ENCODE results near the gene MYH7. TPM values are rescaled to one million over a fixed set of nuclear protein-coding genes. Genes with fewer than 3 reads are reported as not detected.
"Not testable (repeated sequence)": the region's sequence is repeated elsewhere in the genome, so short reads cannot be mapped to it uniquely, and the experiment has no call there.

MYH7 gene
- total RNA-seq, 1 donor from 2014 or later, result 14,853 TPM

GRCh38 chr14:23425169-23425568 is 10.3 kb downstream of the MYH7 start:
- H3K9me3 ChIP-seq (replicated peaks), result no peaks in the 10 kb centered on the region
- intact Hi-C loops (cut with micrococcal nuclease), result no loop called here
- DNase-seq, result no peak
- H3K4me1 ChIP-seq, result peaks cover 12% of the 10 kb centered on the region
- H3K27me3 ChIP-seq (ENCODE audit: low read depth), result no peaks in the 10 kb centered on the region
- no peak overlapping the region for H3K4me3 ChIP-seq
- no peak overlapping the region for H3K27ac ChIP-seq (replicated peaks)
- H3K36me3 ChIP-seq, result peaks cover 43% of the 10 kb centered on the region
- TF ChIP-seq CTCF (IDR thresholded peaks at IDR 0.05; ENCODE audit: borderline replicate concordance), result no peak

- no peaks in the 10 kb centered on the region for H3K9me3 ChIP-seq (replicated peaks)
- intact Hi-C loops (cut with micrococcal nuclease), result no loop called here
- H3K36me3 ChIP-seq, result peaks cover 46% of the 10 kb centered on the region
- no peak for DNase-seq
- no peak overlapping the region for H3K4me3 ChIP-seq
- H3K27ac ChIP-seq (replicated peaks), result no peak overlapping the region
- no peak for TF ChIP-seq CTCF (IDR thresholded peaks at IDR 0.05; ENCODE audit: borderline replicate concordance)
- H3K4me1 ChIP-seq, result peaks cover 12% of the 10 kb centered on the region
- H3K27me3 ChIP-seq (ENCODE audit: low read depth), result no peaks in the 10 kb centered on the region
Measured at GRCh38 chr14:23423657-23424056, 11.8 kb downstream of the MYH7 start.

- H3K9me3 ChIP-seq (replicated peaks), result no peaks in the 10 kb centered on the region
- peak overlapping the region; percentile 68 for H3K27ac ChIP-seq (replicated peaks)
- no peak for DNase-seq
- no peak overlapping the region for H3K4me3 ChIP-seq
- no peak for TF ChIP-seq CTCF (IDR thresholded peaks at IDR 0.05; ENCODE audit: borderline replicate concordance)
- no peaks in the 10 kb centered on the region for H3K27me3 ChIP-seq (ENCODE audit: low read depth)
- H3K36me3 ChIP-seq, result peaks cover 63% of the 10 kb centered on the region
- intact Hi-C loops (cut with micrococcal nuclease), result no loop called here
- peaks cover 12% of the 10 kb centered on the region for H3K4me1 ChIP-seq
Measured at GRCh38 chr14:23421594-23421993, 13.9 kb downstream of the MYH7 start.

- H3K9me3 ChIP-seq (replicated peaks); H3K27me3 ChIP-seq (ENCODE audit: low read depth); intact Hi-C loops (cut with micrococcal nuclease); H3K4me1 ChIP-seq; DNase-seq: not testable (repeated sequence)
- peak overlapping the region; percentile 35 for H3K4me3 ChIP-seq
- H3K36me3 ChIP-seq, result peaks cover 82% of the 10 kb centered on the region
- H3K27ac ChIP-seq (replicated peaks), result peak overlapping the region; percentile 91
Measured at GRCh38 chr14:23419646-23420045, 15.8 kb downstream of the MYH7 start.

- peak overlapping the region; percentile 91 for H3K27ac ChIP-seq (replicated peaks)
- peak overlapping the region; percentile 35 for H3K4me3 ChIP-seq
Measured at GRCh38 chr14:23418021-23418420, 17.4 kb downstream of the MYH7 start.

GRCh38 chr14:23417269-23417668 is 18.2 kb downstream of the MYH7 start:
- intact Hi-C loops (cut with micrococcal nuclease); H3K9me3 ChIP-seq (replicated peaks); H3K4me1 ChIP-seq; DNase-seq; H3K27me3 ChIP-seq (ENCODE audit: low read depth): not testable (repeated sequence)
- Histone ChIP-seq H3K27ac (replicated peaks) (peak overlapping the region; percentile 91), H3K4me3 (peak overlapping the region; percentile 35), H3K36me3 (peaks cover 77% of the 10 kb centered on the region)

More at GRCh38 chr14:23418021-23418420, 17.4 kb downstream of the MYH7 start:
- no peak for TF ChIP-seq CTCF (IDR thresholded peaks at IDR 0.05; ENCODE audit: borderline replicate concordance)
- H3K9me3 ChIP-seq (replicated peaks), result no peaks in the 10 kb centered on the region
- H3K4me1 ChIP-seq, result peaks cover 8% of the 10 kb centered on the region
- no peak for DNase-seq
- intact Hi-C loops (cut with micrococcal nuclease), result no loop called here
- H3K36me3 ChIP-seq, result peaks cover 82% of the 10 kb centered on the region
- H3K27me3 ChIP-seq (ENCODE audit: low read depth), result no peaks in the 10 kb centered on the region

GRCh38 chr14:23416801-23417200 is 18.7 kb downstream of the MYH7 start:
- peak overlapping the region; percentile 91 for H3K27ac ChIP-seq (replicated peaks)
- no peak for DNase-seq
- peaks cover 3% of the 10 kb centered on the region for H3K4me1 ChIP-seq
- H3K36me3 ChIP-seq, result peaks cover 72% of the 10 kb centered on the region
- H3K4me3 ChIP-seq, result peak overlapping the region; percentile 35
- no peak for TF ChIP-seq CTCF (IDR thresholded peaks at IDR 0.05; ENCODE audit: borderline replicate concordance)
- intact Hi-C loops (cut with micrococcal nuclease), result no loop called here
- H3K27me3 ChIP-seq (ENCODE audit: low read depth), result no peaks in the 10 kb centered on the region
- no peaks in the 10 kb centered on the region for H3K9me3 ChIP-seq (replicated peaks)
